ENCODE results near the gene OOEP.

The OOEP gene

GRCh38 chr6:73325656-73326055, 44.0 kb downstream of the OOEP start:
- TF ChIP-seq CTCF (conservative IDR thresholded peaks at IDR 0.05): no peak
- no peak overlapping the region for H3K27ac ChIP-seq

- no peak overlapping the region for H3K27ac ChIP-seq
- TF ChIP-seq CTCF (conservative IDR thresholded peaks at IDR 0.05) (no peak), ZFX (IDR thresholded peaks at IDR 0.05) (no peak)
These were observed 46.4 kb downstream of the OOEP start for GRCh38 chr6:73323323-73323722.
